Hematopoietic multipotent progenitor cell treated with erythropoietin and hydrocortisone succinate and interleukin-3 and kit ligand, for 6 days (in vitro differentiated cells): ENCODE data around the gene RINL.

Experiments used
- DNase-seq: peaks from one replicate; pipeline ENCODE4 v3.0.0-alpha.2; 2015

The RINL gene

GRCh38 chr19:38877781-38878574, at the start of gene RINL:
RINL (minus strand) TSS chr19:38878275; CDS start chr19:38876742, 1,533 bp downstream.
- DNase-seq = peak; percentile 73

DNA sequence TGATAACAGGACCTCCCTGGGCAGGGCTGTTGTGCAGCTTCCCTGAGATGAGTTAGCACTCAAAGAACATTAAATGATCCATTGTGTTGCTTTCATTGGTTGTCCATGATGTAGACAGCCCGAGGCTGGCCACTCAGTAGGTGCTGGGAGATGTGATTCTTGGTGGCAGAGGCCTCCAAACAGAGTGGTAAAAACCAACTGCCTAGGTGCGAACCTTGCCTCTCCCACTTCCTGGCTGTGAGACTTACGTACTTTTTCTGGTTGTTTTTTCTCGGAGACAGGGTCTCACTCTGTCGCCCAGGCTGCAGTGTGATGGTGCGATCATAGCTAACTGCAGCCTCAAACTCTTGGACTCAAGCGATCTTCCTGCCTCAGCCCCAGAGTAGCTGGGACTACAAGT, 46.3 kb upstream of the RINL start:
- DNase-seq = no peak

DNA sequence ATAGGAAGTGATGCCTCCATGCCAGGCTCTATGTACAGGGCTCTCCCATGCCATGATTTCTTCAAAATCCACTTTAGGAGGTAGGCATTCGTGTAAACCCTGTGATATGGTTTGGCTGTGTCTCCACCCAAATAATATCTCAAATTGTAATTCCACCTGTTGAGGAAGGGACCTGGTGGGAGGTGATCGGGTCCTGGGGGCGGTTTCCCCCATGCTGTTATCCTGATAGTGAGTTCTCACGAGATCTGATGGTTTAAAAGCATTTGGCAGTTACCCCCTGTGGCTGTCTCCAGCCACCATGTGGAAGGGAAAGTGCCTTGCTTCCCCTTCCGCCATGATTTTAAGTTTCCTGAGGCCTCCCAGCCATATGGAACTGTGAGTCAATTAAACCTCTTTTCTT, 44.4 kb upstream of the RINL start:
- DNase-seq = no peak

DNA sequence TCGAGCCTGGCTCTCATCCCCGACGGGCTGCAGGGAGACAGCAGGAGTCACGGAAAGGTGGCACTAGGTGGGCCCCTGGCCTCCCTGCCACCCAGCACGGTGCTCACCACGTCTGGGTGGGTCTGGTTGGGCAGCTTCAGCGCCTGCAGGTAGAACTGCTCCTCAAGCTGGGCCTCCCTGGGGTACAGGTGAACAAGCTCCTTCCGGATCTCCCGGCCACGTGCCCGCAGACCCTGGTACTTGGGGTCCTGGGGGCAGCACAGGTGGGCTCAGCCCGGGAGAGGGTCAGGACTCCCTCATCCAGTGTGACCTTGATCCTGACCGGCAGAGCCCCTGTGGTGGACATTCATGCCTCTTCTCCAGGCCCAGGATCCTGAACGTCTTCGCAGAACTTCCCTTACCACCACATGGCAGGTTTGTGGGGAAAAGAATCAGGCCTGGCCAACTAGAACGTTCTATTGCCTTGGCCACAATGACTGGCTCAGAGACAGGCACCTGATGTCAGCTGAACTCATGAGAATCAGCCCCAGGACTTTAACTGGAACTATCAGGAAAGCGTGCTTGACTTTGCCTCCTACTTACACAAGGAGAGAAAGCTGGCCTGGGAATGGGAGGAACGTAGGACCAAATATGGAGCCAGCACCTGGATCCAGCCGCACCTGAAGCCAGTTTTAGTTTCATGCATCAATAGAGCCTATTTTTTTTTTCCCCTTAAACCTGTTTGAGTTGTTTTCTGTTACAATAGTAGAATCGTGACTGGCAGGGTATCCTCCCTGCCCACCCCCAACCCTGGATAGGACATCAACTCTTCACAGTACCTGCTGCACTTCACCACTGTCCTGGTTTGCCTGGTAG, 43.6 kb upstream of the RINL start:
- DNase-seq = no peak

DNA sequence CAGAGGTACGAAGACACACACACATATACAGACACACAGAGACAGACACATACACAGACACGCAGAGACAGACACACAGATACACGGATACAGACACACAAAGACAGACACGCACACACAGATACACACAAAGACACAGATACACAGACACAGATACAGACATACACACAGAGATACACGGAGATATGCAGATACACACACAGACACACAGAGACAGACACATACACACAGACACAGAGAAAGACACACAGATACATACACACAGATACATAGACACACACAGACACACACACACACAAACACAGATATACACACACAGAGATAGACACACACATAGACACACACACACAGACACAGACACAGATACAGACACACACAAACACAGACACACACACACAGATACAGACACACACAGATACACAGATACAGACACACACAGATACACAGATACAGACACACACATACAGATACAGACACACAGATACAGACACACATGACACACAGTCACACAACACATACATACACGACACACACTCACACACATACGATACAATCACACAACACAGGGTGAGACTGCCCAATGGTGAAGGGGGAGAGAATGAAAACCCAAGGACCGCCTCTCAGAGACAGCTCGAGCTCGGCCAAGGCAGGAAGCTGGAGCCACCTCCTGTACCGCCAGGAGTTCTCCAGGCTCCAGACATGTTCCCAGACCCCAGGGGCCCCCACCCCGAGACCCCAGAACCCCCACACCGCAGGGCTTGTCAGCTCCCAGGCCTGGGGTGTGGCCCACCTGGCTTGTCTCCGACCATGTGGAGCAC, 42.7 kb upstream of the RINL start:
- DNase-seq = no peak

GRCh38 chr19:38919837-38920601, 41.9 kb upstream of the RINL start:
- DNase-seq = no peak

GRCh38 chr19:38918526-38918925, 40.5 kb upstream of the RINL start:
- no peak for DNase-seq

DNA sequence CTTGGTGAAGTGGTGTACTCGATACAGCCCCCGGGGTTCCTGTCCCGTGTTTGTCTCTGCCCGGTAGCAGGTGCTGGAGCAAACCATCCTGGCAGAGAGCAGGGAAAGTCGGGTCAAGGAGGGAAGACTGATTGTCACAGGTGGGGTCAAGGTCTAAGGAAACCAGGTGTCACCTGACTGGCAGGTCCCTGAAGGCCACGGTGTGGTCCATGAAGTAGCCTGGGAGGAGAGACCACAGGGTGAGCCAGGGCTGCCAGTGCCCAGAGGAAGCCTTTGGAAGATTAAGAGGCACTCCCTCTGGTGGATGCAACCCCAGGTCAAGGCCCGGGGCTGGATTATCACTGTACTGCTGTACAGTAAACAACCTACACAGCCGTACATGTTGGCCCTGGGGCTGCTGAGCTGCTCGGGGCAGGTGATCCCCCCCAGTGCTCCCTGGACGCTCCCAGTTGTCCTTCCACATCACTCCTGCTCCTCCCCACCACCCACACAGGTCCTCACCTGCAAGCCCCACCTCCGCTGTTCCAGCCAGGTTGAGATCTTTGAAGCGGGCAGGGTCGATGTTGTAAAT, 39.9 kb upstream of the RINL start:
- DNase-seq = peak; percentile 53

DNA sequence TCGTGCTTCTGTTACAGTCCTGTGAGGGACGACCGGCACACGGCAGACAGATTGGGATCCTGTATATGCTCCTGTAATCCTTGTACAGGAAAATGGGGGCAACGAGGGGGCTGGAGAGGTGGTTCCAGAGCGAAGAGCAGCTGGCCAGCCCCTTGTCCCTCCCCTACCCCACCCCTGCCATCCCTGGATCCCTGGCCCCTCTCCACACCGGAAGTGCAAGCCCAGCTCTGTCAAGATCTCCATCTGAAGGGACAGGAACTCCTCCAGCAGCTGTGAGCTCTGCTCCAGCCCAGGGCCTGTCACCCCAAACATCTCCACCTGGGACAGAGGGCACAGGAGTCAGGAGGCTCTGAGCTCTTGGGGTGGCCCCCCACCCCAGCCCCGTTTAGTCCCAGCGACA, 39.4 kb upstream of the RINL start:
- DNase-seq = no peak

GRCh38 chr19:38915329-38916321, 37.5 kb upstream of the RINL start:
- DNase-seq = no peak

- no peak for DNase-seq
Measured at GRCh38 chr19:38913958-38914357, 35.9 kb upstream of the RINL start.

- DNase-seq = peak; percentile 58
Measured at GRCh38 chr19:38912600-38913514, 34.8 kb upstream of the RINL start.

- DNase-seq = no peak
Measured at GRCh38 chr19:38911388-38912001, 33.4 kb upstream of the RINL start.

- no peak for DNase-seq
Measured at GRCh38 chr19:38910488-38910887, 32.4 kb upstream of the RINL start.

DNA sequence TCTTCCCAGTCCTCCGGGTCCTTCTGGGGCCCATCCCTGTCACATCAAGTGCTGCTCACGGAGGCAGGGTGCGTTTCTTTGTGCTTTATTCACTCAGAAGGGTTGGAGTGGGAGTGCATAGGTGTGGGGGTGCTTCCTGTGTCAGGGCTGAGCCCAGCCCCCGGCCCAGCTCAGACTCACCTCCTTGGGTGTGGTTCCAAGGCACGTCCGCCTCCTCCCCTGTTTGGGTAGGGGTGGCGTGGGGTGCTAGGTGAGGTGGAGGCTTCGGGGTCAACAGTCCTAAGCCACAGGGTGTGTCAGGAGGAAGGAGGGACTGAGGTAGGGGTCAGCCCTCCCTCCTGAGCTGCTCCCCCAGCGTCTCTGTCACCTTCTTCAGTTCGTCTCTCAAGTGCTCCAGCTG, 30.8 kb upstream of the RINL start:
- DNase-seq = no peak

GRCh38 chr19:38907670-38908069, 29.6 kb upstream of the RINL start:
- DNase-seq = no peak

DNA sequence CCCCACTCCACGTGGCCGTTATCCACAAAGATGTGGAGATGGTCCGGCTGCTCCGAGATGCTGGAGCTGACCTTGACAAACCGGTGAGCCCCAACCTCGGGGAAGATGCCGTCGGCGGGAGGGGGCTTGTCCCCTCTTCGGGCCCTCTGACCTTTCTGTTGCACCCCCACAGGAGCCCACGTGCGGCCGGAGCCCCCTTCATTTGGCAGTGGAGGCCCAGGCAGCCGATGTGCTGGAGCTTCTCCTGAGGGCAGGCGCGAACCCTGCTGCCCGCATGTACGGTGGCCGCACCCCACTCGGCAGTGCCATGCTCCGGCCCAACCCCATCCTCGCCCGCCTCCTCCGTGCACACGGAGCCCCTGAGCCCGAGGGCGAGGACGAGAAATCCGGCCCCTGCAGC, 29.2 kb upstream of the RINL start:
- DNase-seq = no peak

DNA sequence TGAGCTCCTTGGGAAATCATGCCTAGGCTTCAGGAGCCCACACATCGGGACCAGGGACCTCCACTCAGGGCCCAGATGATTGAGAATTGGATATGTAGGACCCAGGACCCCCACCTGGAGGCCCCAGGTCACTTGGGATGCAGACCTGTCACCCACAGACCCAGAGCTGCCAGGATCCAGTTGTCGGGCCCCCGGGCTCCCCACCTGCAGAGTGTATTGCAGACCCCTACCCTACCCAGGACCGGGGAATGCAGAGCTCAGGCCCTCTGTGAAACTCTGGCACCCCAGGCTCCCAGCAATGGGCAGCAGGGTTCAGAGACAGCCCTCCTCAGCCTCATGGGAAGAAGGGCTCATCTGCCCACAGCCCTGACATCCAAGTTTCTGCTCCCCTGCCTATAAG, 27.5 kb upstream of the RINL start:
- DNase-seq = no peak
